Right hindlimb (tissue), 1 donor: ENCODE data around the gene SENP8.

Experiments
- DNase-seq: peaks from one replicate; pipeline ENCODE4 v3.0.0-alpha.2; 2018

SENP8 gene

GRCh38 chr15:72116731-72117485, 1.3 kb upstream of the SENP8 start:
- no peak for DNase-seq

GRCh38 chr15:72117486-72118016, 652 bp upstream of the SENP8 start:
- DNase-seq, result peak; percentile 87

- no peak for DNase-seq
Measured at GRCh38 chr15:72124218-72124617, 6.0 kb downstream of the SENP8 start.

GRCh38 chr15:72127724-72128322, 9.6 kb downstream of the SENP8 start:
- DNase-seq, result no peak

- no peak for DNase-seq
Measured at GRCh38 chr15:72128359-72128758, 10.2 kb downstream of the SENP8 start.

- DNase-seq, result no peak
Measured at GRCh38 chr15:72130272-72130671, 12.1 kb downstream of the SENP8 start.

- DNase-seq, result no peak
Measured at GRCh38 chr15:72131922-72132321, 13.7 kb downstream of the SENP8 start.

- no peak for DNase-seq
Measured at GRCh38 chr15:72133211-72133610, 15.0 kb downstream of the SENP8 start.

GRCh38 chr15:72135719-72136118, 17.5 kb downstream of the SENP8 start:
- DNase-seq, result no peak

GRCh38 chr15:72136170-72137051, 18.2 kb downstream of the SENP8 start:
- no peak for DNase-seq

- DNase-seq, result no peak
Measured at GRCh38 chr15:72139667-72140066, 21.5 kb downstream of the SENP8 start.

- no peak for DNase-seq
Measured at GRCh38 chr15:72140088-72140487, 21.9 kb downstream of the SENP8 start.

- no peak for DNase-seq
Measured at GRCh38 chr15:72141171-72142084, 23.2 kb downstream of the SENP8 start.

- no peak for DNase-seq
Measured at GRCh38 chr15:72146221-72146620, 28.0 kb downstream of the SENP8 start.

- no peak for DNase-seq
Measured at GRCh38 chr15:72146934-72147333, 28.7 kb downstream of the SENP8 start.

- no peak for DNase-seq
Measured at GRCh38 chr15:72147418-72147817, 29.2 kb downstream of the SENP8 start.

GRCh38 chr15:72153269-72154000, 35.2 kb downstream of the SENP8 start:
- DNase-seq, result no peak

- no peak for DNase-seq
Measured at GRCh38 chr15:72154316-72154715, 36.1 kb downstream of the SENP8 start.

GRCh38 chr15:72155003-72155621, 36.9 kb downstream of the SENP8 start:
- DNase-seq, result peak; percentile 67

GRCh38 chr15:72155635-72156616, 37.7 kb downstream of the SENP8 start:
- peak; percentile 91 for DNase-seq
